Measurements from ENCODE around the gene APOL3.
A peak's percentile ranks its signal among the peaks of the same experiment; 100 is the strongest.
"Not testable (repeated sequence)": the region's sequence is repeated elsewhere in the genome, so short reads cannot be mapped to it uniquely, and the experiment has no call there.

APOL3 gene

GRCh38 chr22:36160499-36160942, at the start of gene APOL3:
Gene APOL3, minus strand, starts transcription at chr22:36160755. Its CDS starts 11,700 bp downstream, at chr22:36149055.
- no peak for DNase-seq

GRCh38 chr22:36210224-36210623, 49.7 kb upstream of the APOL3 start:
- no peak for DNase-seq

- DNase-seq, result not testable (repeated sequence)
These were observed 48.9 kb upstream of the APOL3 start for GRCh38 chr22:36209488-36209908.

- DNase-seq, result no peak
These were observed 48.4 kb upstream of the APOL3 start for GRCh38 chr22:36208914-36209313.

- no peak for DNase-seq
These were observed 47.7 kb upstream of the APOL3 start for GRCh38 chr22:36208162-36208765.

- DNase-seq, result no peak
These were observed 45.7 kb upstream of the APOL3 start for GRCh38 chr22:36206255-36206654.

- not testable (repeated sequence) for DNase-seq
These were observed 45.0 kb upstream of the APOL3 start for GRCh38 chr22:36205573-36205972.

GRCh38 chr22:36204632-36205015, 44.1 kb upstream of the APOL3 start:
- no peak for DNase-seq

GRCh38 chr22:36204001-36204631, 43.6 kb upstream of the APOL3 start:
- DNase-seq, result no peak

- DNase-seq, result not testable (repeated sequence)
These were observed 42.9 kb upstream of the APOL3 start for GRCh38 chr22:36203441-36203840.

GRCh38 chr22:36202906-36203305, 42.4 kb upstream of the APOL3 start:
- peak; percentile 68 for DNase-seq

GRCh38 chr22:36201630-36202319, 41.2 kb upstream of the APOL3 start, which contains the start of gene APOL4:
Gene APOL4, minus strand, starts transcription at chr22:36201809. Its CDS starts 75 bp downstream, at chr22:36201734.
- DNase-seq, result peak; percentile 62

- not testable (repeated sequence) for DNase-seq
These were observed 40.5 kb upstream of the APOL3 start for GRCh38 chr22:36201025-36201424.

GRCh38 chr22:36199001-36199551, 38.5 kb upstream of the APOL3 start:
- DNase-seq, result no peak

- DNase-seq, result no peak
These were observed 38.0 kb upstream of the APOL3 start for GRCh38 chr22:36198536-36198935.

- no peak for DNase-seq
These were observed 37.1 kb upstream of the APOL3 start for GRCh38 chr22:36197514-36198146.

GRCh38 chr22:36197065-36197440, 36.5 kb upstream of the APOL3 start:
- no peak for DNase-seq

GRCh38 chr22:36196254-36197064, 35.9 kb upstream of the APOL3 start:
- DNase-seq, result no peak

GRCh38 chr22:36194971-36195370, 34.4 kb upstream of the APOL3 start:
- peak; percentile 20 for DNase-seq

GRCh38 chr22:36194385-36194784, 33.8 kb upstream of the APOL3 start:
- DNase-seq, result no peak

GRCh38 chr22:36193577-36193976, 33.0 kb upstream of the APOL3 start:
- no peak for DNase-seq

- no peak for DNase-seq
These were observed 32.6 kb upstream of the APOL3 start for GRCh38 chr22:36193171-36193570.
